HFF-Myc (cell line): ENCODE data around the gene LYST.
"Not testable (repeated sequence)": the region's sequence is repeated elsewhere in the genome, so short reads cannot be mapped to it uniquely, and the experiment has no call there.

ENCODE experiments used
- DNase-seq: peaks from one replicate; pipeline ENCODE4 v3.0.0-alpha.2; 2011; ENCODE audit warnings: low read depth; ENCODE audit errors: extremely low read depth
- H3K4me3 ChIP-seq: replicated peaks from 2 replicates; pipeline ENCODE4 v1.5.1; 2011; ENCODE audit warnings: low read depth, mild to moderate bottlenecking, control low read depth, low read length
- TF ChIP-seq, protein P1 (sequence below): IDR thresholded peaks from 2 replicates; pipeline ENCODE4 v1.5.1; 2012; ENCODE audit warnings: mild to moderate bottlenecking, low read depth, low read length, control low read depth; ENCODE audit errors: missing control alignments

The LYST gene

DNA sequence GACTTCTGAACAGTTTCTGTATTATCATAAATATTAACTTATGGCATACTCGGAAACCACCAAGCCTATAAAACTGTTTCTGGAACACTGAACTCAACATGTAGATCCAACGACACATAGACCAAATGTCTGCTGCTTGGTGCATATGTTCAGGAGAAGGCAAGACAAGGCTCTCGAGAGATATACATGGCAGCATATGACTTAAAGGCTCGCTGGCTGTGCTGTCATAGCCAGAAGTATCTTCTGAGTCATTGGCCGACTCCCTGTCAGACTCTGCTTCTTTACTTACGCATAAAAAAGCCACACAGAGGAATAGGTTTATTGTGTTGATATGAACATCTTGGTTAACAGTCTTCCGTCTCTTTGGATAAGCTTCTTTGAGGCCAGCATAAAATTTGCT is 60.6 kb downstream of the LYST start:
- TF ChIP-seq, protein P1, sequence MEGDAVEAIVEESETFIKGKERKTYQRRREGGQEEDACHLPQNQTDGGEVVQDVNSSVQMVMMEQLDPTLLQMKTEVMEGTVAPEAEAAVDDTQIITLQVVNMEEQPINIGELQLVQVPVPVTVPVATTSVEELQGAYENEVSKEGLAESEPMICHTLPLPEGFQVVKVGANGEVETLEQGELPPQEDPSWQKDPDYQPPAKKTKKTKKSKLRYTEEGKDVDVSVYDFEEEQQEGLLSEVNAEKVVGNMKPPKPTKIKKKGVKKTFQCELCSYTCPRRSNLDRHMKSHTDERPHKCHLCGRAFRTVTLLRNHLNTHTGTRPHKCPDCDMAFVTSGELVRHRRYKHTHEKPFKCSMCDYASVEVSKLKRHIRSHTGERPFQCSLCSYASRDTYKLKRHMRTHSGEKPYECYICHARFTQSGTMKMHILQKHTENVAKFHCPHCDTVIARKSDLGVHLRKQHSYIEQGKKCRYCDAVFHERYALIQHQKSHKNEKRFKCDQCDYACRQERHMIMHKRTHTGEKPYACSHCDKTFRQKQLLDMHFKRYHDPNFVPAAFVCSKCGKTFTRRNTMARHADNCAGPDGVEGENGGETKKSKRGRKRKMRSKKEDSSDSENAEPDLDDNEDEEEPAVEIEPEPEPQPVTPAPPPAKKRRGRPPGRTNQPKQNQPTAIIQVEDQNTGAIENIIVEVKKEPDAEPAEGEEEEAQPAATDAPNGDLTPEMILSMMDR = no peak
- DNase-seq = no peak
- no peak overlapping the region for H3K4me3 ChIP-seq

DNA sequence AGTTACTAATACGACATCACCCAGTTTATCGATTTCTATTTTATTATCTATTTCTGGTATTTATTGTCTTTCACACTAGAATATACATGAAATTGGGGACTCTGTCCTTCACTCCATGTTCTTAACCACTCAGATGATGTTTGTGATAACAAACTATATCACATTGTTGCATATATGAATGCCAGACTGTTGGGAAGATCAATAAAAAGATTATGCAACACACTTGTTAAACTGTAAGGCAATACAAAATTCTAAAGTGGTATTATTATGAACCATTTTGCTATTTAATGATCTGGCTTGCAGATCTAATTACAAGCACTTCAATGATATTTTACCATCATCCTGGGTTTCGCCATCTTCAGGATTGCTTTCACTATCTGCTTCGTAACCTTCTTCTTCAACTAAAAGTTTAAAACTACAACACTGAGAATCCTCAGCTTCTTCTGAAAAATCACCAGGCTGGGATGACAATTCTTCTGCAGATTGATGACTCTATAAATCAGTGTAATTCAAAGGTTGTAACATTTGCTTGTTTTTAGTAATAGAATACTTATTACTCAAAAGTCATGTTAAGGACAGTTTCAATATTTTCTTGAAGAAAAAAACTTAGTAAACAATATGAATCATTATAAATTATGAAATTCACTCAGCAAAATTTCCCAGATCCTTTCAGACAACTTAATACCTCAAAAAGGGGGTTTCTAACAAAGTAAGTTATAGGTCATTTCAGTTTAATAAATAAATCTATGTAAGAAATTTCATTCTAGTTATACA is 63.9 kb downstream of the LYST start:
- no peak overlapping the region for H3K4me3 ChIP-seq
- no peak for DNase-seq
- TF ChIP-seq, protein P1 = no peak

DNA sequence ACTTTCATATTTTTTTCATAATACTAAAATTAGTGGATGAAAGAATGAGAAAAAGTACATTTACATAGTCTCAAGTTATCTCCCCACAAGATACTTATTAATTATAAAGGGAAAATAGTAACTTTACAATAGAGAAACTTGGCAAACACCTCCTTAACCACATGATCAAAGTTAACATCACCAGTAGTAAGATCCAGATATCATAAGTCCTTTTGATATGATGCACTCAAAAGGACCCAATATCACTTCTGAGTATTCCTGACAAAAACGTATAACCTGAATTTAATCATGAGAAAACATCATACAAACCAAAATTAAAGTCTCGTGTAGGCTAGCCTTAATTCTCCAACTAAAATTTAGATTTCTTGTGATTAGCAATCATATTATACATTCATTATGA is 67.4 kb downstream of the LYST start:
- DNase-seq = no peak
- H3K4me3 ChIP-seq = no peak overlapping the region
- TF ChIP-seq, protein P1 = no peak

DNA sequence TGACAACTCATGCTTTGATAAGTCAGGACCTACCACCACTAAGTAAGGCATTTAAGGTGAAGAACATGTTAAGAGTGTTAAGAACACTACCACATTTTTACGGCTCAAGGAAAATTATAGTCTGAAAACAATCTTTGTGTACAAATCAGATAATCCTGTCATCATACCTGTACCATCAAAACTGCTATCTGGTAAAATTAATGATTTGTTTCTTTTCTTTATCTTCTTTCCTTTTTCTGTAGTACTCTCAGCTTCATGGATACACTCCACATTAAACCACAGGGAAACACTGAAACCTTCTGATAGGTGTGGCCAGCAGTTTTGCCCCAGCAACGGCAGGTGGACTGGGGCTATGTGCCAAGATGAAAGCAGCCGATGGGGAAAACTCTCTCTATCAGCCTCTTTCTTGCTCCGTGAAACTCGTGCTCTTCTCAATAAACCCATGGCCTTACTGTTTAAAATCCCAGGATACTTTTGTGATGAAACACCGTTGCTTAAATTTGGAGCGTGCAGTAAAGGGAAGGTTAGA is 75.1 kb downstream of the LYST start:
- no peak for DNase-seq
- TF ChIP-seq, protein P1 = no peak
- H3K4me3 ChIP-seq = no peak overlapping the region

DNA sequence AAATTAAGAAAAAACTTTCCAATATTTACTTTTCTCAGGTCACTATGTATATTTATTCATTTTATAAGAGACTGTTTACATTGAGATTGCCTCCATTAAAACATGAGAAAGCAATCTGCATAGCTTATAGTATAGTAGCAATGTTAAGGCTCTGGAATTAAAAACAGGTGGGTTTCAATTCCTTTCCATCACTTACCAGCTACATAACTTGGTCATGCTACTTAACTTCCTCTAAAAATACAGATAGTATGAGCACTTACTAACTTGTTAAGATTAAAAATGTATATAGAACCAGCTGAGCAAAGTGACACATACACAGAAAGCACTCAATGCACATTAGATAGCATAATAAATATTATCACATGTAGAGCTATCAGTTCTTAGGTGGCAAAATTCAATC is 76.6 kb downstream of the LYST start:
- TF ChIP-seq, protein P1 = no peak
- no peak overlapping the region for H3K4me3 ChIP-seq
- DNase-seq = no peak

DNA sequence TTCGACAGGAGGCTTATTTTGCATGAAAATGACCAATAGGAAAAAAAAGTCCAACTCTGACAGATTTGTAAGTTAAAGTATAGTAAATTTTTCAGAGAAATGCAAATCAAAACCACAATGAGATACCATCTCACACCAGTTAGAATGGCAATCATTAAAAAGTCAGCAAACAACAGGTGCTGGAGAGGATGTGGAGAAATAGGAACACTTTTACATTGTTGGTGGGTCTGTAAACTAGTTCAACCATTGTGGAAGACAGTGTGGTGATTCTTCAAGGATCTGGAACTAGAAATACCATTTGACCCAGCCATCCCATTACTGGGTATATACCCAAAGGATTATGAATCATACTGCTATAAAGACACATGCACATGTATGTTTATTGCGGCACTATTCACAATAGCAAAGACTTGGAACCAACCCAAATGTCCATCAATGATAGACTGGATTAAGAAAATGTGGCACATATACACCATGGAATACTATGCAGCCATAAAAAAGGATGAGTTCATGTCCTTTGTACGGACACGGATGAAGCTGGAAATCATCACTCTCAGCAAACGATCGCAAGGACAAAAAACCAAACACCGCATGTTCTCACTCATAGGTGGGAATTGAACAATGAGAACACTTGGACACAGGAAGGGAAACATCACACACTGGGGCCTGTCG is 80.3 kb downstream of the LYST start:
- not testable (repeated sequence) for DNase-seq, H3K4me3 ChIP-seq

DNA sequence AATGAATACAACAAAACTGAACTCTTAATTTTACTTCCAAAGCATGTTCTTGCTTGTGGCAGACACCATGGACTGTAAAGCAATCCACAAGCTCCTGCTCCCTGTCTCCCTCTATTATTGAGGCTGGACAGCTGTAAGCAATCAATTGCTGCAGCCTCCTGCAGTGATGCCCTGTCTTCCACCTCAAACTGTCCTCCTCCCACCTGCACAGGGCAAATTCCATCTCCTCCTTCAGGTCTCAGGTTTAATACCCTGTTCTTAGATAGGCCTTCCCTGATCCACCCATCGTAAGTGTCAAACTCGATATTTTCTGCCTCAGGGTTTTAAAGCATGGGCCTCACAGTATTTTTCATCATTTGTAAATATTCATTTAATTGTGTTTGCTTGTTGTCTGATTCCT is 81.8 kb downstream of the LYST start:
- DNase-seq = no peak
- no peak overlapping the region for H3K4me3 ChIP-seq
- TF ChIP-seq, protein P1 = no peak
